Activated CD4-positive, CD25-positive, alpha-beta regulatory T cell (primary cell): Measurements from ENCODE around the gene NOS2.

Experiments used
- DNase-seq, 4 experiments: peaks; one replicate each; lab custom pipeline; 2025; lab: John Stamatoyannopoulos, UW

NOS2 gene

DNA sequence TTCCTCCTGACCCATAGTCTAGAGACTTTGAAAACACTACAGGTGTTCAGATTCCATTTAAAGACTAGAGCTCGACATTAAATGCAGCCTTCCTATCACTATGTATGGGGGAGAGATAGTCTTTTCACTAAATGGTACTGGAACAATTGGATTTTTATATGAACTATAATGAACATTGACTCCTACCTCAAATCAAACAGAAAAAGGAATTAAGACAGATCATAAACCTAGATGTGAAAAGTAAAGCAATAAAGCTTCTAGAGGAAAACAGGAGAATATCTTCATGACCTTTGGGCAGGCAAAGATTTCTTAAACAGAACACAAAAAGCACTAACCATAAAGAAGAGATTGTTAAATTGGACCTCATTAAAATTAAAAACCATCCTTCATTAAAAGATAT, 18.8 kb upstream of the NOS2 start:
- DNase-seq = no peak

DNA sequence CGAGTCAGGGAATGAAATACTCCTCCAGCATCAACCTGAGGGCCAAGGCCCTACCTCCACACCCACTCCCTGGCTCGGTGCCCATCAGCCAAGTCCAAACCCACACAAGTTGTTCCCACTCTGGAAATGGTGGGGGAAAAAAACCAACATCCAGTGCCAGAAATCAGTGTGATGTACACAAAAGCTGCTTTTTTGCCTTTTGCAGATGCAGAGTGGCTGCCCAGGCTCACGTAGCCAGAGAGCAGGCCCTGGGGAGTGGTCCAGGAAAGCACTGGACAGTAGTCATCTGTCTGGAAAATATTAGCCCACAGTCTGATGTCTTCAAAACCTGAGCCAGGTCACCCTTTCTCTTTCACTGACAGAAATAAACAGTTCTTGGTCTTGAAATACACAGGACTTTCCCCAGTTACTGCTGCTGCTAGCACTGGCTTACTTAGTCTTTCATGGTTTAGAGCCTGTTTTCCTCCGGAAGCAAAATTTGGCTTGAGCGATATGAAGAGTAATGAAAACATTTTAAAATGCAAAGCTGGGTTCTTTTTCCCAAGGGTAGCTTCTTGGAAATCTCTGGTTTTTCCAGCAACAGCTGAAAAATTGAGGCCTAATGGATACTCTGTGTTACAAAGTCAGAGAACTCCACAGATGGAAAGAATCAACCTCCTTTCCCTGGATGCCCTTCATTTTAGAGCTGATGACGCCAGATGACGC, 18.2 kb upstream of the NOS2 start:
- no peak for DNase-seq

DNA sequence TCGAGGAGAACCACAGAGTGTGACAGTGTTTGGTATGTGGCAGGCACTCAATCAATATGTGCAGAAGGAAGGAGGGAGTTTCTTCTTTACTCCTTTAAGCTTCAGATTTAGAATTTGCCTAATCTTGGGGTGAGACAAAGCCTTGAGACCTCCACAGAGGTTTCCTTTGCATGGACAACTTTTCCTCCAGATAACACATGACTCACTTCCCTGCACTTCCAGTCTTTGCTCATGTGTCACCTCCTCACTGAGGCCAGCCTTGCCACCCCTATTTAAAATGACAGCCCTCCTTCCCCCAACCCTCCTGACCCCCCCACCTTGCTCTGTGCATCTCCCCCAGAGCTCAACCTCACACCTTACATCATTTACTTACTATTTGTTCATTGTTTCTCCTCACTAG, 17.4 kb upstream of the NOS2 start:
- no peak for DNase-seq

GRCh38 chr17:27816946-27817345, 16.6 kb upstream of the NOS2 start:
- DNase-seq = no peak

DNA sequence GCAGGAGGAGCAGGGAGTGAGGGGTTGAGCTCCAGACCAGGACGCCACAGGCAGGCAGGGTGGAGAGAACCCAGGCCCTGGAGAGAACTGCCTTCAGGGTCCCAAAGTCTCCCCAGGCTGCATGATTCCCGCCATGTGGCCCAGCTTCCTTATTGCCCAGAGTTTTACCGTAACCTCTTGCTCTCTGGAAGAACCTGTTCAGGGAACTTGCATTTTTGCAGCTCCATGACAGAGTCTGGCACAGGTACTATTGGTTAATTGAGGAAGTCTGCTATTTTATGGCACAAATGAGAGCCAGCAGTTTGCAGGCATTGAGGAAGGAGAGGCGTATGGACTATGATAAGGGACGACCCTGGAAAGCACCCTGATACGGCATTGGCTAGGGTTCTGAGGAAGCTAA, 11.6 kb upstream of the NOS2 start:
- no peak for DNase-seq

DNA sequence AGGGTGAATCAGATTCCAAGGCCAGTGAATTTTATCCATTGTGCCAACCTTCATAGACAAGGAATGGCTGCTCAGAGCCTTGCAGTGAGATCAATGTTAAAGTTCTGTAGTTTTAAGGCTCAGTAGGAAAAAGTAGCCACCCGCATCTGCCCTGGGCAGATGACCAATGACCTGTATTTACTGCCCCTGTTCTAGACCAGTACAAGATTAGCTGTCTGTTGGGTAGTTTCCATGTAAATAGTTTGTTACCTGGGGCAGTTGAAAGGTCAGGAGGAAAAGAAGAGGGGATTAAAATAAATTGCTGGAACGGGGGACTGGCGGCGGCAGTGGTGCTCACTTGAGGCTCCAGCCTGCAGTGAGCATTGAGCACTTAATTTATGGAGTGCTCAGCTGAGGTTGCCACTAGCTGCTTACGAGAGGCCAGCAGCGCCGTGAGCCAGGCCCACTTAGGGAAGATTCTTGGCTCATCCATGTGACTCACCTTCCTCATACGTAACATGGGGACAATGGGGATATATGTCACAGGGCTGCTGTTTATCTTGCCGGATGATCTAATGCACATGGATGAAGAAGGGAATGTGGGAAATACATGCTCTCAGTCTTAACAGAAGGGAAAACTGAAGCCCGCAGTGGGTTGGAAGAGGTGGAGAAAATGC, 10.7 kb upstream of the NOS2 start:
- DNase-seq = no peak

GRCh38 chr17:27810211-27810901, 10.0 kb upstream of the NOS2 start:
- DNase-seq = peak in 1 of 4 experiments; percentile 11

- no peak for DNase-seq
Measured at GRCh38 chr17:27809555-27809954, 9.2 kb upstream of the NOS2 start.

GRCh38 chr17:27808628-27809027, 8.3 kb upstream of the NOS2 start:
- no peak for DNase-seq

DNA sequence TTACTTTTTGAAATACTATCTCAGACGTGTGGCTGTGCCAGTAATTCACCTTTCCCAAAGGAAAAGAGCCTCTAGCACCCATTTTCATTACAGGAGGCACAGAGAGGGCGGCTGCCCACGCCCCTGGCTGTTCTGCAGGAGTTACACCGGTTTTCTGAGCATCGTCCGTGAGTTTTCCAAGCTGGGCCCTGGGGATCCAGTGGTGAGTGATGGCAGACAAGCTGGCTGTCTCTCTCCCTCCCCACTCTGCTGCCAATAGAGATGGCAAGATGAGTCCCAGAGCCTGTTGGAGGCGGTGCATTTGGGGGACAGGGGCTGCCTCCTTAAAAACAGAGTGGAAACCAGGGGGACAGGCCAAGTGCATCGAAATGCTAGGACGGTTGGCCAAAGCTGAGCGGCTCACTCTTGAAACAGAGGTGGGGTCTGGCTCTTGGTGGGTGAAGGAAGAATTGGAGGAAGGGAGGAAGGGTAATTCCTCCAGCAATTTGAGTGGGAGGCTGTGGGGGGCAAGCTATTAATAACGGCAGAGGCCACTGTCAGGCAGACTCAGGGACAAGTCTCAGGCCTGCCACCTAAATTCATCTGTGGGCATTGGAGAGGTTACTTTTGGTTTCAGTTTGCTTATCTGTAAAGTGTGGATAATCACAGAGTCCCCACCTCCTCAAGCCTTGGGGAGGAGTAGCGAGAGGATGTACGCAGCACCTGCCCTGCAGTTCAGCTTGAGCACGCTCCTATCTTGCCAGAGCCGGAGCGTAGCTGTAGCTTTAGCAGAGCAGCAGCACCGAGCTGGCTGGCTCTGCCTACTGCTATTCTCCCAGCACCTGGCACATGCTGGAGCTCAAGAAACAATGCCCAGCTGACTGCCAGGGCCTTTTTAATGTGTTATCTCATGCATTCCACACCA, 7.5 kb upstream of the NOS2 start:
- DNase-seq = peak in 3 of 4 experiments; percentile 20 to 42 (median 30)

- peak; percentile 56 to 68 (median 58) for DNase-seq
Measured at GRCh38 chr17:27805520-27806146, 5.3 kb upstream of the NOS2 start.

DNA sequence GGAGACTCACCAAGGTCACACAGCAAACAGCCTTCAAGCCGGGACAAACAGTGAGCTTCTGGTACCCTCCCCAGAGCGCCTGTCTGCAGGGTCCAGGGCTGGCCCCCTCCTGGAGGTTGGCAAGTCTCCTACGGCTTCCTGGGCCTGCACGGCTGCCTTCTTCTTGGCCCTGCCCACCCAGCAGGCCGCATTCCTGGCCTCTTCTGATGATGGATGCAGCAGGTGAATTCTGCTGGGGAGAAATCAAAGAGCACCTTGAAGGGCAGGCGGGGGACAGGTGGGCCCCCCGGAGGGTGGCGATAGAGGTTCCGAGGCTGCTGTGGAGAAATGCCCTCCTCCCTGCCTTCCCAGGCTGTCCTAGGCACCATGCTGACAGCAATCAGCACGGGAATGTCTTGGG, 3.8 kb upstream of the NOS2 start:
- no peak for DNase-seq

DNA sequence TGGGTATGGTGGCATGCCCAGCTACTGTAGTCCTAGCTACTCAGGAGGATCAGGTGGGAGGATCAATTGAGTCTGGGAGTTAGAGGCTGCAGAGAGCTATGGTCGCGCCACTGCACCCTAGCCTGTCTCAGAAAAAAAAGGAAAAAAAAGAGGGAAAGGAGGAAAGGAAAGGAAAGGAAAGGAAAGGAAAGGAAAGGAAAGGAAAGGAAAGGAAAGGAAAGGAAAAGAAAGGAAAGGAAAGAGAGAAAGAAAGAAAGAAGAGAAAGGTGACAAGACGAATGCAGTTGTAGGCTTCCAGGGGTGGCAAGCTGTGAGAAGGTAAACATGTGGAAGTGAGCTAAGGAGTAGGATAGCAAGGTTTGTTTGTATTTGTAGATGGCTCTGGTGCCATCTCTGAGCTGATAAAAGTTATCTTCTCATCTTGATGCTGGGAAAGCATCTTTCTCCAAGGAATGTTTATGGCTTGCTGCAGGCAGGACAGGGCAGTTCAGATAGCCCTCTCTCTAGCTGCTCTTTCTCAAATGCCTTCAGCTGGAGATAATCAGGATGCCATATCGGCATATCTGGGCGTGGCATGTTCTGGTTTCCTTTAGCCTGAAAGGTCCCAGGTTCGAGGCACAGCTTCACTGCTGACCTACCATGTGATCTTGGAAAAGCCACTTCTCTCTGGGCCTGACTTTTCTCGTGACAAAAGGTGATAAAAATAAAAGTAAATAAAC, 2.8 kb upstream of the NOS2 start:
- DNase-seq = no peak

- DNase-seq = no peak
Measured at GRCh38 chr17:27802033-27802432, 1.7 kb upstream of the NOS2 start.

- DNase-seq = no peak
Measured at GRCh38 chr17:27798376-27798775, 2.0 kb downstream of the NOS2 start.

DNA sequence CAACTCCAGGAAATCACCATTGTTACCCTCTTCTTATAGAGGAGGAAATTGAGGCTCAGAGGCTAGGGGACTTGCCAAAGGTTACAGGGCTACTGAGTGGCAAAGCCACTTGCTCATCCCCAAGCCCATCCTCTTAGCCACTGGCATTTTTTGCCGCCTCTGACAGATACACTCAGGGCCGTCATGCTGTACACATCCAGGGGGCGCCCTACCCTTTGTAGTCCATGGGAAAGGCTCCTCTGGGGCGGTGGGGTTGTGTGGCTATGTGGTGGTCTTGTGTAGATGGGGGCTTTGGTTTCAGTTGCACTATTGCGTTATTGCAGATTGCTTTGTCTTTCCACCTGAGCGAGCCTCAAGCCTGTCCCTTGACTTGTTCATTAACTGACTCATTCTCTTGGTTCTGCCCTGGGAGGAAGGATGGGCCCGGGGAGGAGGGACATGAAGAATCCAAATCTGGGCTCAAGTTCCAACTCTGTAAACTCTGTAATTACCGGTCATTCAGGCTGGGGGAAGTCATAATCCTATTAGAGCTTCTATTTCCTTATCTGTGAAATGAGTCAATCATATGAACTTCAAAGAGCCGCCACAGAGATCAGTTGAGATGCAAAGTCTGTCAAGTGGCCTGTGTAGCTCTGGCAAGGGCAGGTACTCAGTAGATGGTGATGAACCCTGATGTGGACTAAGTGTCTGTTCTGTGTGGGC, 2.8 kb downstream of the NOS2 start:
- DNase-seq = no peak

DNA sequence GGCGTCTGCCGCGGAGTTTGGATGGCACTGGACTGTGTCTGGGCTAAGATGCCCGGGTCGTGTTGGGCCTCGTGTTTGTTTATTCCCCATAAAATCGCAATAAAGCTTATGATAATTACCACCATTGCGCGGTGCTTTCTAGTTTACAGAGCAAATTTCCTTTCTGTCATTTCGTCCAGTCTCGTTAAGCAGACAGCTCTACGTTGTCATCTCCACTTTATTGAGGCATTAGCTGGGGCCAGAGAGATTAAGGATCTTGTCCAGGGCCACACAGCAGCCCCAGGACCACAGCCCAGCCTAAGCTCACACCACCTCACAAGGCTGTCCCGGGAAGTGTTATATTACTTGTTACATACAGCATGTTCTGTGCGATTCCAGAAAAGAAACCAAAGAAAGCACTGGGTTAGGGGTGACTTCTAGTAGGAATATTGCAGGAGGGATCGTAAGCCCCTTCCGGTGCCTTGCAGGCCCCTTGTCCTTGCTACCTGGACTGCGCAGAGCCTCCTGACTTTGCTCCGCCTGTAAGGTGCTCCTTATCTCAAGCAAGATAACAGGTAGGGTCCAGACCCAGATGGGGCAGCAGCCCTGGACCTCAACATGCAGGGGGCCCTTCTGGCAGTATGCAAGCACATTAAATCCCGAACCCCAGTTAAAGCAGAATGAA, 6.3 kb downstream of the NOS2 start:
- DNase-seq = no peak

DNA sequence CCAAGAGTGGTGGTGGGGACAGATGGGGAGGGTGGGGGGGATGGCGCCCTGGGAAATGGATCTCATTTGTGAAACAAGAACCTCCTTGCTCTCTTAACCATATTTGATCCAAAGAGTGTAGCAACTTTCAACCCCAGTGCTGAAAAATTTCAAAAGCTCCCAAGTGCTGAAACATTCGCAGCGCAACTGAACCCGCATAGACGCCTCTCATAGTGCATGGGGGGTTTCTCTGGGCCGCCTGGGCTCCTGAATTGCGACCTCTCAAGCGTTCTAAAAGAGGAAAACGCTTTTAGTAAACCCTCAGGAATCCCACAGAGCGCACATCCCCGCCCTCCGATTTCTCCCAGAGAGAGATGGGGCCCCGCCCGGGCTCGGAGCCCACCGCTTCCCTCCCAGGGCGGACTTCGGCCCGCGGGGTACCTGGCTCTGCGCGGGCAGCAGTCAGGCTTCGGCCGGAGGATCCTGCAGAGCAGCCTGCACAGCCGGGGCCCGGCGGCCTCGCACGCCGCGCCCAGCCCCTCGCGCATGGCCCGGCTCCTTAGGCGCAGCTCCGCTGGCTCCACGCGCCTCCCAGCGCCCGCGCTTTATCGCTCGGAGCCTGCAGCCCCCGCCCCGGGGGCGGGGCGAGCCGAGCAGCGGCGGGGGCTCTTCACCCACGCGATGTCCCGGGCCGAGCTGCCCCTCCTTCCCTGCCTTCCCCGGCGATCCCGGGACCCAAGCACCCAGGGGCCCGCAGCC, 7.0 kb downstream of the NOS2 start:
- no peak for DNase-seq

DNA sequence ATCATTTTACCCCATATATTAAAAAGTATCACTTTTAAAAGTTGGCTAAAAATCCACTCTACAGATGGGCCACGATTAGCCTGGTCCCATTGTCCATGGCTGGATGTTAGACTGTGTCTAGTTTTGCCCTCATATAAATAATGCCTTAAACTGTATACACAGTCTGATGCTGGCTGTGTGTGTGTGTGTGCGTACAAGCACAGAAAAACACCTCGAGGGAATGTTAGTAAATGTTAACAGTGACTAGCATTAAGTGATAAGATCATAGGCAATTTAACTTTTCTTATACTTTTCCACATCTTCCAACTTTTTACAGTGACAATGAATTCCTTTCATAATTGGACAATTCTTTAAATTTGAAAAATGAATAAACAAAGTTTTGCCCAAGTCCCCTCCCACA, 8.2 kb downstream of the NOS2 start:
- DNase-seq = no peak
